Measurements from ENCODE around the gene CAMK4.

CAMK4 gene

DNA sequence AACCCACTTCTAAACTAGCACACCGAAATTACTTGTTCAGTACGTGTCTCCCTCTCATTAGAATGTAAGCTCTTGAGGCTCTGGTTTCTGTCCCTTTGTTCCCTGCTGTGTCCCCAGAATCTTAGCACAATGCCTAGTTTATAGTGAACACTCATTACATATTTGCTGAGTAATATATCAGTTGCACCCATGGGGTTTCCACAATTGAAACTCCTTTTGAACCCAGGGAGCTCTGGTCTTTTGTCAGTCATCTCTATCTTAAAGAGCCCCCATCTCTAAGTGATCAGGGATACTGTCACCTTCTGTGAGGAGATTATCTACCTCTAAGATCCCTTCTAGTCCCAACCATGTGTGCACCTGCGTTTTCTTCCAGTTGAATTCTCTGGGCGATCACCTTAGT, 12.8 kb downstream of the CAMK4 start:
- Histone ChIP-seq H3K9me3 (no peaks in the 10 kb centered on the region), H3K27ac (no peak overlapping the region), H3K9ac (no peak overlapping the region), H3K36me3 (no peaks in the 10 kb centered on the region), H3K4me2 (no peak overlapping the region), H4K20me1 (no peaks in the 10 kb centered on the region), H3K4me1 (no peaks in the 10 kb centered on the region), H3K27me3 (no peaks in the 10 kb centered on the region), H3K4me3 (no peak overlapping the region)
- no peak for TF ChIP-seq Cebpa-rat (IDR thresholded peaks at IDR 0.05)

GRCh38 chr5:111237470-111237869, 13.3 kb downstream of the CAMK4 start:
- no peak overlapping the region for H3K4me2 ChIP-seq
- no peaks in the 10 kb centered on the region for H3K27me3 ChIP-seq
- H3K9me3 ChIP-seq = no peaks in the 10 kb centered on the region
- no peak overlapping the region for H3K4me3 ChIP-seq
- no peak overlapping the region for H3K27ac ChIP-seq
- H3K36me3 ChIP-seq = no peaks in the 10 kb centered on the region
- H4K20me1 ChIP-seq = no peaks in the 10 kb centered on the region
- no peak for TF ChIP-seq Cebpa-rat (IDR thresholded peaks at IDR 0.05)
- H3K9ac ChIP-seq = no peak overlapping the region
- H3K4me1 ChIP-seq = no peaks in the 10 kb centered on the region

DNA sequence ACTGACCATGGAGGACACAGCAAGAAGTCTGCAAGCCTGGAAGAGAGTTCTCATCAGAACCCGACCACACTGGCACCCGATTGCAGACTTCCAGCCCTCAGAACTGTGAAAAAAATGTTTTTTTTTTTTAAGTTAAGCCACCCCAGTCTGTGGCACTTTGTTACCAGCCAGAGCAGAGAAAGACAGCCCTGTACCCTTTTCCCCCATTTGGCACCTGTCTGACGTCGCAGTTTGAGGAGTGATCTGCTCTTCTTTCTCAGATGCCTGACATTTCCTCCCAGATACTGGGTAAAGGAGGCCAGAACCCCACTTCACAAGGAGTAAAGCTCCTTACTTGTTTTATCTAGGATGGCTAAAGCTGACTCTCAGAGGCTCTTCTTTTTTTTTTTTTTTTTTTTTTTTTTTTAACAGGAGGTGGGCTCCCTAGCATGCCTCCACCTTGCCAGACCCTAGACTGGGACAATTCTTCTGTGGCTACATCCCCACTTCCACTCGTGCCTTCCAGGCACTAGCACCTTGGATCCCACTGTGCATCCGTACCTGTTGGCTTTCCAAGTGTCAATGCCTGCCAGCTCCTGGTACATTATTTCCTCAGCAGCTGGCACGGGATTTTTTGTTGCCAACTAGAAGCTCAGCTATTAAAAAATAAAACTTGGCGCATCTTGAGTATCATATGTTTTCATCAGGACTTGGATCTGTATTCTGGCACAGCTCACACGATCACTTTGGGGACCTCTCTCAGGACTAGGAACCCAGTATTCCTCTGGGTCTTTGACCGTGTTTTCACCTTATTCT, 14.4 kb downstream of the CAMK4 start:
- no peak for TF ChIP-seq Cebpa-rat (IDR thresholded peaks at IDR 0.05)

GRCh38 chr5:111241696-111242095, 17.5 kb downstream of the CAMK4 start:
- Histone ChIP-seq H3K27ac (no peak overlapping the region), H3K9me3 (no peaks in the 10 kb centered on the region), H3K4me1 (no peaks in the 10 kb centered on the region), H4K20me1 (no peaks in the 10 kb centered on the region), H3K4me3 (no peak overlapping the region), H3K36me3 (no peaks in the 10 kb centered on the region), H3K9ac (no peak overlapping the region), H3K27me3 (no peaks in the 10 kb centered on the region), H3K4me2 (no peak overlapping the region)
- no peak for TF ChIP-seq Cebpa-rat (IDR thresholded peaks at IDR 0.05)

More for the DNA sequence above, 14.4 kb downstream of the CAMK4 start:
- H3K4me3 ChIP-seq = no peak overlapping the region
- no peaks in the 10 kb centered on the region for H4K20me1 ChIP-seq
- H3K4me1 ChIP-seq = no peaks in the 10 kb centered on the region
- no peaks in the 10 kb centered on the region for H3K27me3 ChIP-seq
- H3K27ac ChIP-seq = no peak overlapping the region
- H3K36me3 ChIP-seq = no peaks in the 10 kb centered on the region
- H3K4me2 ChIP-seq = no peak overlapping the region
- no peaks in the 10 kb centered on the region for H3K9me3 ChIP-seq
- no peak overlapping the region for H3K9ac ChIP-seq

DNA sequence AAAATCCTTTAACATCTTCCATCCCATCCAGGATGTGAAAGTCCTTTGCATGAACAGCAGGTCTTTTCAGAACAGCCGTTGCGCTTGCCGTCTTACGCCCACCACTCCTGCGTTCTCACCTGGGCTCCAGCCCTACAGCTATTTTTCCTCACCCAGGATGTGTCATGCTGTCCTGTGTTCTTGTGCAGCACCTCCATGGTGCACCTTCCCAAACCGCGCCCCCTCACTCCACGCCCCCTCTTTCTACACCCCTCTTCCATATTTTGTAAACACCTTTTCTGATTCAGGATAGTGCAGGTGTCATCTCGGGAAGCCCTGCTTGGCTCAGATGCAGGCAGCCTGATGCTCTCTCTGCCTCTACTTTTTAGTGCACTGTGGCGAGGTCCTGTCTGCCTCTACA, 18.4 kb downstream of the CAMK4 start:
- no peak overlapping the region for H3K4me2 ChIP-seq
- TF ChIP-seq Cebpa-rat (IDR thresholded peaks at IDR 0.05) = no peak
- no peaks in the 10 kb centered on the region for H3K9me3 ChIP-seq
- H3K4me3 ChIP-seq = no peak overlapping the region
- no peaks in the 10 kb centered on the region for H3K36me3 ChIP-seq
- no peaks in the 10 kb centered on the region for H3K4me1 ChIP-seq
- H3K9ac ChIP-seq = no peak overlapping the region
- H3K27ac ChIP-seq = no peak overlapping the region
- no peaks in the 10 kb centered on the region for H4K20me1 ChIP-seq
- no peaks in the 10 kb centered on the region for H3K27me3 ChIP-seq

DNA sequence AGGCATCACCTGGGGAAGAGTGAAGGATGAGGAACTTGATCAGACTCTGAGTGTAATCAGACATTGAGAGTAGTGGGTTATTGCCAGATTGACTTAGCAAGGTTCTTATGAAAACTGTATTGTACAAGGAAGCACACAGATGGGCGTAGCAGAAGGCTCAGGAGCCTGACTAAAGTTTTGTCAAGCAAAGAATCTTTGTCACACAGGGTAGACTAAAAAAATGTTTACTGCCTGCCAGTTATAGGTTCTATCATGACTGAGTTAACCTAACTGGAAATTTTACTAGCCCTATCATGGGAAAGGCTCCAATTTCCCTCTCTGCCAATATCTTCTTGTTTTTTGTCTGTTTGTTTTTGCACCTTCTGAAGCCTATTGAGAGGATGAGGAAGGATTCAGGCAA, 19.1 kb downstream of the CAMK4 start:
- H4K20me1 ChIP-seq = no peaks in the 10 kb centered on the region
- no peaks in the 10 kb centered on the region for H3K9me3 ChIP-seq
- no peaks in the 10 kb centered on the region for H3K36me3 ChIP-seq
- no peak overlapping the region for H3K4me3 ChIP-seq
- no peak overlapping the region for H3K9ac ChIP-seq
- H3K4me2 ChIP-seq = no peak overlapping the region
- no peaks in the 10 kb centered on the region for H3K27me3 ChIP-seq
- TF ChIP-seq Cebpa-rat (IDR thresholded peaks at IDR 0.05) = no peak
- peaks cover 6% of the 10 kb centered on the region; the same call in 1 of the 2 replicates for H3K4me1 ChIP-seq
- no peak overlapping the region for H3K27ac ChIP-seq

DNA sequence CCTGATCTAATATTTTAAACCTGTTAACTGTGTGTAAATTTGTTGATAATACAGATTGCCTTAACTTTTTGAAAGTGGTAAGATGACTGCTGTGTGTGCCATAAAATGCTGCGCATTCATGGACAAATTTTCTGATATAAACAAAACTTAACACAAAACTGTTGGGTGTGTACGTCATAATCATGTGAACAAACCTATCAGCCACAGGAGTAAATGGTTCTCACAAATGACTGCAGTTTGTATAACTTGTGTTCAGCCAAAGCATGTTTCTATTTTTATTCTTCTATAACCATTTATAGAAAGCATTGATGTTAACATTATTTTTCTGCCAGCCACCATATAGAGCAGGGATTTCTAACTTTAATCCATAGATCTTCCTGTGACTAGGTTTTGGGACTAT, 21.5 kb downstream of the CAMK4 start:
- Histone ChIP-seq H4K20me1 (no peaks in the 10 kb centered on the region), H3K4me3 (no peak overlapping the region), H3K4me2 (no peak overlapping the region), H3K27me3 (no peaks in the 10 kb centered on the region), H3K9ac (no peak overlapping the region), H3K4me1 (peaks cover 6% of the 10 kb centered on the region; the same call in 1 of the 2 replicates), H3K27ac (no peak overlapping the region), H3K9me3 (no peaks in the 10 kb centered on the region), H3K36me3 (no peaks in the 10 kb centered on the region)
- TF ChIP-seq Cebpa-rat (IDR thresholded peaks at IDR 0.05) = no peak

DNA sequence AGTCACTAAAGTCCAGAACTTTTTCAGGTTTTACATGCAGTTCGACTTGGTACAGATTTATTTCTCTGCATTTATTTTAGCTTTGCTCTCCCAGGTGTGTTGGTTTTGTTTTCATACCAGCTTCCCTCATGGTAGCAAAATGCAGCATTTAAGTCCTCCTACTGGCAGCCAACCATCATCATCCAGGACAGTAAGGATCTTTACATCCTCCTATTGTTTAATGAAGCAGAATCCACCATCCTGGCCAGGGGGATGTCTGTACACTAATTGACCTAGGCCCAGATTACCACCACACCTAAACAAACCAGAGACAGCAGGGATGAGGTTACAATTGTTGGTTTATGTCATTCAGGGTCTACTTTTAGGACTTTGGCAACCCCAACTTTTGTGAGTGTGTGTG, 22.3 kb downstream of the CAMK4 start:
- Histone ChIP-seq H3K27me3 (no peaks in the 10 kb centered on the region), H3K9me3 (no peaks in the 10 kb centered on the region), H3K4me3 (no peak overlapping the region), H3K4me1 (peaks cover 6% of the 10 kb centered on the region; the same call in 1 of the 2 replicates), H3K27ac (no peak overlapping the region), H3K4me2 (no peak overlapping the region), H3K9ac (no peak overlapping the region), H3K36me3 (no peaks in the 10 kb centered on the region), H4K20me1 (no peaks in the 10 kb centered on the region)
- no peak for TF ChIP-seq Cebpa-rat (IDR thresholded peaks at IDR 0.05)

- no peak overlapping the region for H3K4me3 ChIP-seq
- no peak overlapping the region for H3K27ac ChIP-seq
- H3K4me2 ChIP-seq = no peak overlapping the region
- TF ChIP-seq Cebpa-rat (IDR thresholded peaks at IDR 0.05) = no peak
- H3K27me3 ChIP-seq = no peaks in the 10 kb centered on the region
- H3K9ac ChIP-seq = no peak overlapping the region
- no peaks in the 10 kb centered on the region for H3K36me3 ChIP-seq
- peaks cover 6% of the 10 kb centered on the region; the same call in 1 of the 2 replicates for H3K4me1 ChIP-seq
- no peaks in the 10 kb centered on the region for H3K9me3 ChIP-seq
- no peaks in the 10 kb centered on the region for H4K20me1 ChIP-seq
Observed at GRCh38 chr5:111248571-111248970, 24.4 kb downstream of the CAMK4 start.

- Histone ChIP-seq H3K27me3 (no peaks in the 10 kb centered on the region), H3K36me3 (no peaks in the 10 kb centered on the region), H3K4me3 (no peak overlapping the region), H3K4me1 (peaks cover 20% of the 10 kb centered on the region), H3K9me3 (no peaks in the 10 kb centered on the region), H3K4me2 (no peak overlapping the region), H3K9ac (no peak overlapping the region), H4K20me1 (no peaks in the 10 kb centered on the region), H3K27ac (no peak overlapping the region)
- TF ChIP-seq Cebpa-rat (IDR thresholded peaks at IDR 0.05) = no peak
Observed at GRCh38 chr5:111251921-111252320, 27.7 kb downstream of the CAMK4 start.
